GM12878 (cell line): ENCODE data around the gene ANKRD17. TPM values are rescaled to one million over a fixed set of nuclear protein-coding genes. Genes with fewer than 3 reads are reported as not detected.

ENCODE experiments used
- ATAC-seq: fragments of 200-7000 bp; cut with Tn5 transposase; 3 replicates; pipeline ENCODE4 v1.9.1; 2020; ENCODE audit warnings: mild to moderate bottlenecking, moderate library complexity
- BruUV-seq: library from RNA; stranded (reverse); fragments of 400-500 nt; replicated peaks from 2 replicates; lab custom pipeline; 2021; lab: Mats Ljungman, UMichigan
- CTCF ChIA-PET: fragments of 300-600 bp; sonication (Branson Sonifier 250); formaldehyde crosslinking; extraction: SDS; loops from one replicate; lab custom pipeline; 2021; ENCODE audit warnings: inconsistent platforms; lab: Yijun Ruan, JAX
- POLR2A ChIA-PET: fragments of 350-600 bp; formaldehyde crosslinking; extraction: SDS; loops from one replicate; lab custom pipeline; 2021; ENCODE audit warnings: inconsistent platforms; lab: Charles Lee
- RAD21 ChIA-PET: fragments of 300-600 bp; sonication (Branson Sonifier 250); formaldehyde crosslinking; loops from one replicate; lab custom pipeline; 2023; ENCODE audit warnings: antibody characterized with exemption; ENCODE audit not compliant: unreplicated experiment; lab: Charles Lee
- SMC1A ChIA-PET: fragments of 300-600 bp; sonication (Branson Sonifier 250); formaldehyde crosslinking; loops from one replicate; lab custom pipeline; 2023; ENCODE audit not compliant: unreplicated experiment, uncharacterized antibody; lab: Charles Lee
- DNase-seq: peaks from one replicate; pipeline ENCODE4 v3.0.0-alpha.2; 2011; ENCODE audit warnings: low read depth, low spot score
- FAIRE-seq: peaks from 3 replicates; lab custom pipeline; 2011; peaks lifted over from hg19 to GRCh38; lab: Jason Lieb, UNC
- H2AFZ ChIP-seq: 2 replicates; pipeline ENCODE4 v1.6.0; 2011; ENCODE audit warnings: low read depth, low read length, control low read depth; ENCODE audit not compliant: control insufficient read depth
- H3K27ac ChIP-seq: 2 replicates; pipeline ENCODE4 v1.5.1; 2011; ENCODE audit warnings: control low read depth; ENCODE audit not compliant: control insufficient read depth, insufficient read depth
- H3K27me3 ChIP-seq, 2 experiments: replicated peaks in 1 of 2; 2 replicates each; pipeline versions ENCODE4 v1.6.0 to v1.6.1; 2011; ENCODE audit warnings: low read length in 1 of 2; ENCODE audit not compliant: control insufficient read depth in 2 of 2, insufficient read depth in 2 of 2
- H3K36me3 ChIP-seq, 2 experiments: 2 replicates each; pipeline ENCODE4 v1.5.1; 2011; ENCODE audit warnings: low read length in 1 of 2; ENCODE audit not compliant: control insufficient read depth in 2 of 2, insufficient read depth in 2 of 2
- H3K4me1 ChIP-seq: 2 replicates; pipeline ENCODE4 v1.6.1; 2011; ENCODE audit warnings: mild to moderate bottlenecking, low read length, moderate library complexity, mixed read lengths; ENCODE audit not compliant: control insufficient read depth, insufficient read depth
- H3K4me2 ChIP-seq: 2 replicates; pipeline ENCODE4 v1.6.0; 2011; ENCODE audit warnings: control low read depth; ENCODE audit not compliant: control insufficient read depth, insufficient read depth
- H3K4me3 ChIP-seq: fragments of 200-600 bp; sonication (generic); 2 replicates; pipeline ENCODE4 v1.5.1; 2016
- H3K79me2 ChIP-seq: 2 replicates; pipeline ENCODE4 v1.6.0; 2011; ENCODE audit warnings: low read length; ENCODE audit not compliant: control insufficient read depth, insufficient read depth
- H3K9ac ChIP-seq: 2 replicates; pipeline ENCODE4 v1.8.0; 2011; ENCODE audit warnings: low read length, control low read depth, mixed read lengths; ENCODE audit not compliant: control insufficient read depth, insufficient read depth
- H3K9me3 ChIP-seq: replicated peaks from 3 replicates; pipeline ENCODE4 v1.5.1; 2011; ENCODE audit warnings: mild to moderate bottlenecking, low read length; ENCODE audit not compliant: control insufficient read depth, insufficient read depth
- H4K20me1 ChIP-seq: 2 replicates; pipeline ENCODE4 v1.6.0; 2011; ENCODE audit not compliant: control insufficient read depth, insufficient read depth
- GABPA ChIP-seq: IDR thresholded peaks from 2 replicates; pipeline ENCODE4 v1.6.1; 2014; ENCODE audit warnings: antibody characterized with exemption, low read depth, mild to moderate bottlenecking, inconsistent platforms
- KAT2A ChIP-seq: conservative IDR thresholded peaks from 2 replicates; pipeline ENCODE4 v1.6.1; 2011; ENCODE audit warnings: low read depth, low read length; ENCODE audit not compliant: control insufficient read depth
- ZBTB11 ChIP-seq: fragments of 450-650 bp; formaldehyde crosslinking; IDR thresholded peaks from 2 replicates; pipeline ENCODE4 v1.5.0; 2022; ENCODE audit warnings: mild to moderate bottlenecking, missing genetic modification characterization
- WGBS: methylation state at CpG from one replicate; pipeline ENCODE4 v1.1.6; 2016; ENCODE audit warnings: low lambda C conversion rate; ENCODE audit not compliant: insufficient replicate concordance, insufficient coverage; ENCODE audit errors: missing lambda C conversion rate; 5-methylcytosine and 5-hydroxymethylcytosine counted together
- in situ Hi-C: fragments of 300-500 bp; cut with MboI; formaldehyde crosslinking; loops from 9 replicates; pipeline ENCODE4 v1.14.3; 2018; ENCODE audit warnings: mixed read lengths
- intact Hi-C: fragments of 100-400 bp; cut with micrococcal nuclease; formaldehyde crosslinking; loops from one replicate; pipeline ENCODE4 v1.14.2; 2022; ENCODE audit not compliant: unreplicated experiment
- polyA plus RNA-seq, 11 experiments: library from polyadenylated mRNA; depleted of rRNA in 4 of 11; unstranded in 6 of 11; stranded (reverse) in 5 of 11; fragments of >200 nt; fragmentation: Nextera tagmentation in 4 of 11; fragmentation: Illumina TruSeq in 1 of 11; extraction: Ambion mirVana in 4 of 11; extraction: Trizol in 1 of 11; gene quantifications; 1 replicate in 1 of 11; 2 replicates in 10 of 11; pipeline versions ENCODE4 v1.2.1 to v1.2.3, GENCODE V29; 2011 to 2016; ENCODE audit warnings: inconsistent platforms in 2 of 11, missing spikeins in 2 of 11, low read depth in 1 of 11
- total RNA-seq, 4 experiments: library from RNA; depleted of rRNA in 3 of 4; stranded (reverse); fragments of >200 nt in 3 of 4; fragmentation: Illumina TruSeq in 1 of 4; extraction: Trizol in 1 of 4; gene quantifications; 2 replicates each; pipeline versions ENCODE4 v1.2.1 to v1.2.3, GENCODE V29; 2013 to 2021

The ANKRD17 gene
- total and polyA plus RNA-seq, 10 of the 15 experiments (the other 5 are each of a cell fraction or from before 2014, with no cell fraction given): 11.7 to 46.5 (median 32.6) TPM

- intact Hi-C loops: no loop called here
- CTCF ChIA-PET: no interaction called here
These were observed 221.5 kb downstream of the ANKRD17 start for GRCh38 chr4:73037057-73037456.

More at GRCh38 chr4:73037057-73037456, 221.5 kb downstream of the ANKRD17 start:
- H3K4me2 ChIP-seq: no peak overlapping the region
- POLR2A ChIA-PET: no interaction called here
- peaks cover 4% of the 10 kb centered on the region for H3K4me1 ChIP-seq
- DNase-seq (no peak), FAIRE-seq (no peak), ATAC-seq (no peak)
- in situ Hi-C loops: no loop called here
- peaks cover 6% of the 10 kb centered on the region; the same call in 1 of the 3 replicates for H3K9me3 ChIP-seq
- no peak overlapping the region for H3K9ac ChIP-seq
- H2AFZ ChIP-seq: no peak overlapping the region
- no peaks in the 10 kb centered on the region for H3K79me2 ChIP-seq
- TF ChIP-seq KAT2A (no peak), ZBTB11 (peak; percentile 37; the same call in 1 of the 2 replicates), GABPA (peak; percentile 42; the same call in 1 of the 2 replicates)
- H3K36me3 ChIP-seq: no peaks in the 10 kb centered on the region
- no peaks in the 10 kb centered on the region for H3K27me3 ChIP-seq
- SMC1A ChIA-PET: interaction anchor here (0.6 to 0.9 kb wide), 2 partner anchors 221 to 424 kb away, joined by 3 read pairs; no protein-coding TSS in a partner anchor
- WGBS: 75% methylated on average over 4 of the region's 4 CpGs
- RAD21 ChIA-PET: no interaction called here
- no peaks in the 10 kb centered on the region for H4K20me1 ChIP-seq
- no TSS peak for BruUV-seq
- no peak overlapping the region for H3K27ac ChIP-seq
- no peak overlapping the region for H3K4me3 ChIP-seq
